ENCODE data around the gene ALPP. TPM values are rescaled to one million over a fixed set of nuclear protein-coding genes. Genes with fewer than 3 reads are reported as not detected.

Gene ALPP
- total RNA-seq, 1 donor from 2014 or later: not detected

GRCh38 chr2:232343821-232344220, 34.7 kb upstream of the ALPP start:
- no peak for TF ChIP-seq CTCF (IDR thresholded peaks at IDR 0.05; ENCODE audit: unreplicated experiment)
- no peak for DNase-seq (ENCODE audit: low spot score)
- Mint-ChIP-seq H3K9me3 (ENCODE audit: unreplicated experiment) (no peaks in the 10 kb centered on the region), H3K36me3 (ENCODE audit: low read depth, unreplicated experiment) (no peaks in the 10 kb centered on the region), H3K4me3 (ENCODE audit: unreplicated experiment) (no peak overlapping the region), H3K27me3 (ENCODE audit: unreplicated experiment) (peaks cover 13% of the 10 kb centered on the region), H3K27ac (ENCODE audit: unreplicated experiment) (no peak overlapping the region), H3K4me1 (ENCODE audit: unreplicated experiment) (peaks cover 3% of the 10 kb centered on the region)

GRCh38 chr2:232345251-232345650, 33.3 kb upstream of the ALPP start:
- Mint-ChIP-seq H3K4me3 (ENCODE audit: unreplicated experiment) (no peak overlapping the region), H3K4me1 (ENCODE audit: unreplicated experiment) (no peaks in the 10 kb centered on the region), H3K27ac (ENCODE audit: unreplicated experiment) (no peak overlapping the region), H3K36me3 (ENCODE audit: low read depth, unreplicated experiment) (no peaks in the 10 kb centered on the region), H3K27me3 (ENCODE audit: unreplicated experiment) (peaks cover 6% of the 10 kb centered on the region), H3K9me3 (ENCODE audit: unreplicated experiment) (no peaks in the 10 kb centered on the region)
- TF ChIP-seq CTCF (IDR thresholded peaks at IDR 0.05; ENCODE audit: unreplicated experiment): no peak
- no peak for DNase-seq (ENCODE audit: low spot score)

- H3K4me3 Mint-ChIP-seq (ENCODE audit: unreplicated experiment): no peak overlapping the region
- no peaks in the 10 kb centered on the region for H3K4me1 Mint-ChIP-seq (ENCODE audit: unreplicated experiment)
- H3K36me3 Mint-ChIP-seq (ENCODE audit: low read depth, unreplicated experiment): no peaks in the 10 kb centered on the region
- H3K27ac Mint-ChIP-seq (ENCODE audit: unreplicated experiment): no peak overlapping the region
- H3K27me3 Mint-ChIP-seq (ENCODE audit: unreplicated experiment): peaks cover 2% of the 10 kb centered on the region
- TF ChIP-seq CTCF (IDR thresholded peaks at IDR 0.05; ENCODE audit: unreplicated experiment): no peak
- DNase-seq (ENCODE audit: low spot score): no peak
- H3K9me3 Mint-ChIP-seq (ENCODE audit: unreplicated experiment): no peaks in the 10 kb centered on the region
These were observed 31.2 kb upstream of the ALPP start for GRCh38 chr2:232347369-232347768.

- H3K27me3 Mint-ChIP-seq (ENCODE audit: unreplicated experiment): peaks cover 8% of the 10 kb centered on the region
- no peak for DNase-seq (ENCODE audit: low spot score)
- H3K36me3 Mint-ChIP-seq (ENCODE audit: low read depth, unreplicated experiment): no peaks in the 10 kb centered on the region
- TF ChIP-seq CTCF (IDR thresholded peaks at IDR 0.05; ENCODE audit: unreplicated experiment): no peak
- no peaks in the 10 kb centered on the region for H3K4me1 Mint-ChIP-seq (ENCODE audit: unreplicated experiment)
- H3K9me3 Mint-ChIP-seq (ENCODE audit: unreplicated experiment): no peaks in the 10 kb centered on the region
- H3K4me3 Mint-ChIP-seq (ENCODE audit: unreplicated experiment): no peak overlapping the region
- H3K27ac Mint-ChIP-seq (ENCODE audit: unreplicated experiment): no peak overlapping the region
These were observed 29.6 kb upstream of the ALPP start for GRCh38 chr2:232348936-232349335.

GRCh38 chr2:232349546-232349945, 29.0 kb upstream of the ALPP start:
- DNase-seq (ENCODE audit: low spot score): no peak
- no peaks in the 10 kb centered on the region for H3K36me3 Mint-ChIP-seq (ENCODE audit: low read depth, unreplicated experiment)
- H3K27me3 Mint-ChIP-seq (ENCODE audit: unreplicated experiment): peaks cover 8% of the 10 kb centered on the region
- no peak overlapping the region for H3K27ac Mint-ChIP-seq (ENCODE audit: unreplicated experiment)
- no peak for TF ChIP-seq CTCF (IDR thresholded peaks at IDR 0.05; ENCODE audit: unreplicated experiment)
- no peaks in the 10 kb centered on the region for H3K4me1 Mint-ChIP-seq (ENCODE audit: unreplicated experiment)
- no peak overlapping the region for H3K4me3 Mint-ChIP-seq (ENCODE audit: unreplicated experiment)
- H3K9me3 Mint-ChIP-seq (ENCODE audit: unreplicated experiment): no peaks in the 10 kb centered on the region
